Measurements from ENCODE around the gene PPIP5K1. TPM values are rescaled to one million over a fixed set of nuclear protein-coding genes. Genes with fewer than 3 reads are reported as not detected.

The PPIP5K1 gene
- total and polyA plus RNA-seq, 7 donors: 4.8 to 44.6 (median 13.7) TPM

GRCh38 chr15:43529141-43529540 is 60.9 kb downstream of the PPIP5K1 start:
- Histone ChIP-seq H3K27ac (no peak overlapping the region), H3K36me3 (peaks cover 10 to 62% (median 17%) of the 10 kb centered on the region in 4 donors), H3K4me3 (no peak overlapping the region), H3K4me1 (peaks cover 0 to 9% (median 0%) of the 10 kb centered on the region in 4 donors), H3K9me3 (no peaks in the 10 kb centered on the region), H3K27me3 (no peaks in the 10 kb centered on the region)
- TF ChIP-seq CTCF (IDR thresholded peaks at IDR 0.05) (no peak), POLR2A (IDR thresholded peaks at IDR 0.05) (no peak), EP300 (IDR thresholded peaks at IDR 0.05) (no peak), POLR2AphosphoS5 (IDR thresholded peaks at IDR 0.05) (no peak)
- WGBS, 2 donors: 95 to 96% methylated on average over 15 of the region's 15 CpGs
- intact Hi-C loops (cut with DNase I): no loop called here
- peak; percentile 50 for DNase-seq

- H3K4me1 ChIP-seq: peaks cover 0 to 9% (median 0%) of the 10 kb centered on the region in 4 donors
- H3K27ac ChIP-seq: no peak overlapping the region
- intact Hi-C loops (cut with DNase I): no loop called here
- peak; percentile 54 for DNase-seq
- WGBS, 2 donors: 88 to 91% methylated on average over 11 of the region's 11 CpGs
- no peaks in the 10 kb centered on the region for H3K27me3 ChIP-seq
- peaks cover 14 to 64% (median 23%) of the 10 kb centered on the region in 4 donors for H3K36me3 ChIP-seq
- H3K4me3 ChIP-seq: no peak overlapping the region
- H3K9me3 ChIP-seq: no peaks in the 10 kb centered on the region
- no peak for TF ChIP-seq CTCF (IDR thresholded peaks at IDR 0.05)
- no peak for TF ChIP-seq POLR2A (IDR thresholded peaks at IDR 0.05)
- no peak for TF ChIP-seq POLR2AphosphoS5 (IDR thresholded peaks at IDR 0.05)
- no peak for TF ChIP-seq EP300 (IDR thresholded peaks at IDR 0.05)
These were observed 61.4 kb downstream of the PPIP5K1 start for GRCh38 chr15:43528542-43529007.

GRCh38 chr15:43527802-43528541 is 62.0 kb downstream of the PPIP5K1 start:
- TF ChIP-seq POLR2AphosphoS5 (IDR thresholded peaks at IDR 0.05): no peak
- TF ChIP-seq POLR2A (IDR thresholded peaks at IDR 0.05): no peak
- no peak for TF ChIP-seq CTCF (IDR thresholded peaks at IDR 0.05)
- TF ChIP-seq EP300 (IDR thresholded peaks at IDR 0.05): no peak
- Histone ChIP-seq H3K4me3 (no peak overlapping the region), H3K27ac (no peak overlapping the region), H3K27me3 (no peaks in the 10 kb centered on the region), H3K36me3 (peaks cover 15 to 70% (median 28%) of the 10 kb centered on the region in 4 donors), H3K9me3 (no peaks in the 10 kb centered on the region), H3K4me1 (peaks cover 0 to 9% (median 0%) of the 10 kb centered on the region in 4 donors)
- intact Hi-C loops (cut with DNase I): no loop called here
- peak; percentile 36 for DNase-seq
- WGBS, 2 donors: 89 to 92% methylated on average over 12 of the region's 12 CpGs

GRCh38 chr15:43527016-43527801 is 62.8 kb downstream of the PPIP5K1 start:
- intact Hi-C loops (cut with DNase I): no loop called here
- Histone ChIP-seq H3K36me3 (peaks cover 19 to 78% (median 36%) of the 10 kb centered on the region in 4 donors), H3K4me3 (no peak overlapping the region), H3K27me3 (no peaks in the 10 kb centered on the region), H3K4me1 (peaks cover 0 to 9% (median 0%) of the 10 kb centered on the region in 4 donors), H3K27ac (no peak overlapping the region), H3K9me3 (no peaks in the 10 kb centered on the region)
- TF ChIP-seq CTCF (IDR thresholded peaks at IDR 0.05) (no peak), POLR2A (IDR thresholded peaks at IDR 0.05) (no peak), EP300 (IDR thresholded peaks at IDR 0.05) (no peak), POLR2AphosphoS5 (IDR thresholded peaks at IDR 0.05) (no peak)
- DNase-seq: peak; percentile 32
- 87 to 88% methylated on average over 9 of the region's 9 CpGs for WGBS, 2 donors
